T-helper 2 cell treated with Interferon-gamma antibody and Interleukin-4, amounts not matched to agents 5 μg/mL and 100 μg/mL, for 36 hours (primary cell): Measurements from ENCODE around the gene POLR2I.
"Not testable (repeated sequence)": the region's sequence is repeated elsewhere in the genome, so short reads cannot be mapped to it uniquely, and the experiment has no call there.

ENCODE experiments used
- DNase-seq: peaks from one replicate; pipeline ENCODE4 v3.0.0; 2021; ENCODE audit warnings: low spot score
- H3K27ac Mint-ChIP-seq: one replicate; pipeline ENCODE4 v1.8.0; 2021; ENCODE audit warnings: mild to moderate bottlenecking, mixed read lengths
- H3K27me3 Mint-ChIP-seq: one replicate; pipeline ENCODE4 v1.8.0; 2021; ENCODE audit warnings: low read depth, mixed read lengths
- H3K36me3 Mint-ChIP-seq: one replicate; pipeline ENCODE4 v1.8.0; 2021; ENCODE audit warnings: low read depth, mixed read lengths
- H3K4me1 Mint-ChIP-seq: one replicate; pipeline ENCODE4 v1.8.0; 2021; ENCODE audit warnings: low read depth, mixed read lengths
- H3K4me3 Mint-ChIP-seq: one replicate; pipeline ENCODE4 v1.8.0; 2022; ENCODE audit warnings: mild to moderate bottlenecking, moderate library complexity, mixed read lengths
- H3K9me3 Mint-ChIP-seq: one replicate; pipeline ENCODE4 v1.8.0; 2021; ENCODE audit warnings: mixed read lengths

The POLR2I gene

DNA sequence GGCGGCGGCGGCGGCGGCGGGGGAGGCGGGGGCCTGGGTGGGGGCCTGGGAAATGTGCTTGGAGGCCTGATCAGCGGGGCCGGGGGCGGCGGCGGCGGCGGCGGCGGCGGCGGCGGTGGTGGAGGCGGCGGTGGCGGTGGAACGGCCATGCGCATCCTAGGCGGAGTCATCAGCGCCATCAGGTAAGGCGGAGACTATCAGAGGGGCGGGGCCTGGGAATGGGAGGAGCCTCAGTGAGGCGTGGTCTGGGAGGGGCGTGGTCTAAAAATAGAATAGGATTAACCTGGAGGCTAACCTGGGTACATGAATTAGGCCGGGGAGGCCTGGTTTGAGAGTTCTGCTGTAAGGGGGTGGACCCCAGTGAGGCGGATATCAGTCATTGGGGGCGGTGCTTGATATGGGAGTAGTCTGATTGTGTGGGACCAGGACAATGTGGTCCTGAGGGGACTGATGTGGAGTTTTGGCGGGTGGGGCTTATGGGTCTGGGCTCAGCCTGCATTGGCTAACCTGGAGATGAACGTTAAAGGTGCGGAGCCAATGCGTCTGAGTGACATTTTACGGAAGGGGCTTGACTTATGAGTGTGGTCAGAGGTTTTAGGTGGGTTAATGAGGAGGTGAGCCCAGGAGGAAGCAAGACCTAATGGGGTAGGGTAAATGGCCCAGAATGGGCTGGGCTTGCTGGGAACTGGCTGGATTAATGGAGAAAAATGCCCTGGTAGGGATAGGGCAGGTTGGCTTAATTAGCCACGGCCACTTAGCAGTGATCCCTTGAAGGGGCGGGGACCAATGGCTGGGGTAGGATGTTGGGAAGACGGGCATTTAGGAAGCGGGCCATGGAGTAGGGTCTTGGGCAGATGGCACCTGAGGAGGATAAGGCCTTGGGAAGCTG, 26.6 kb upstream of the POLR2I start:
- Mint-ChIP-seq H3K36me3 (peaks cover 41% of the 10 kb centered on the region), H3K27ac (peak overlapping the region; percentile 94), H3K4me1 (peaks cover 14% of the 10 kb centered on the region), H3K27me3 (no peaks in the 10 kb centered on the region), H3K9me3 (no peaks in the 10 kb centered on the region), H3K4me3 (peak overlapping the region; percentile 97)
- DNase-seq, result peak; percentile 87

DNA sequence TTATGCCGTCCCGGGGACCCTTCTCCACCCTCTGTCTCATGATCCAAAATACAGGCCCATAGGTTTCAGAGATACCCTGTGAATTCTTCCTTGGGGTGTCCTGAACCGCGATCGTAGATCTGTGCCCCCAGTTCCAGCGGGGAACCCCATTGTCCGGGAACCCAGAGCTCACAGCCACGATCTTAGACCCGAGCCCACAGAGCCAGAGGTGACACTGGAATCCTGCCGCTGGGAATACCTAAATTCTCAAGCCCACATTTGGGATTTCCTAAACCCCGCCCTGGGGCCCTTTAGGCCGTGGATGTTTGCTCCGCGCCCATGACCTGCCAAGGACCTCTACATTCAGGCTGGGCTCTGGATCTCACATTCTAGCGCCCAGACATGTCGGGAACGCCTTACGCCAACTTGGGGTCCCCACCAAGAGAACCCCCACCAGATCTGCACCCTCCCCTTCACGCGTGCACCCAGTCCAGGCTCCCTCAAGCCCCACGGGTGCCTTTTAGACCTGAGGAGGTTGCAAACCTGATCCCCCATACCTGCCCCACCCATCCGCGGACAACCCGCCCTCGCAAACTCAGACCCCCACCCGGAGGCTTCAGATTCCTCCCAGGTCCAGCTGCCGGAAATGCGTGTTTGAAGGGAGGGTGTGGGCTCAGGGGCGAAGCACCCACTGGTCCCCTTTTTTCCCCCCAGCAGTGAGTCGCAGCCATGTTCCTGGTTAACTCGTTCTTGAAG, 25.8 kb upstream of the POLR2I start:
- no peaks in the 10 kb centered on the region for H3K27me3 Mint-ChIP-seq
- peaks cover 14% of the 10 kb centered on the region for H3K4me1 Mint-ChIP-seq
- H3K9me3 Mint-ChIP-seq, result no peaks in the 10 kb centered on the region
- DNase-seq, result peak; percentile 33
- peak overlapping the region; percentile 97 for H3K4me3 Mint-ChIP-seq
- H3K36me3 Mint-ChIP-seq, result peaks cover 34% of the 10 kb centered on the region
- peak overlapping the region; percentile 94 for H3K27ac Mint-ChIP-seq

DNA sequence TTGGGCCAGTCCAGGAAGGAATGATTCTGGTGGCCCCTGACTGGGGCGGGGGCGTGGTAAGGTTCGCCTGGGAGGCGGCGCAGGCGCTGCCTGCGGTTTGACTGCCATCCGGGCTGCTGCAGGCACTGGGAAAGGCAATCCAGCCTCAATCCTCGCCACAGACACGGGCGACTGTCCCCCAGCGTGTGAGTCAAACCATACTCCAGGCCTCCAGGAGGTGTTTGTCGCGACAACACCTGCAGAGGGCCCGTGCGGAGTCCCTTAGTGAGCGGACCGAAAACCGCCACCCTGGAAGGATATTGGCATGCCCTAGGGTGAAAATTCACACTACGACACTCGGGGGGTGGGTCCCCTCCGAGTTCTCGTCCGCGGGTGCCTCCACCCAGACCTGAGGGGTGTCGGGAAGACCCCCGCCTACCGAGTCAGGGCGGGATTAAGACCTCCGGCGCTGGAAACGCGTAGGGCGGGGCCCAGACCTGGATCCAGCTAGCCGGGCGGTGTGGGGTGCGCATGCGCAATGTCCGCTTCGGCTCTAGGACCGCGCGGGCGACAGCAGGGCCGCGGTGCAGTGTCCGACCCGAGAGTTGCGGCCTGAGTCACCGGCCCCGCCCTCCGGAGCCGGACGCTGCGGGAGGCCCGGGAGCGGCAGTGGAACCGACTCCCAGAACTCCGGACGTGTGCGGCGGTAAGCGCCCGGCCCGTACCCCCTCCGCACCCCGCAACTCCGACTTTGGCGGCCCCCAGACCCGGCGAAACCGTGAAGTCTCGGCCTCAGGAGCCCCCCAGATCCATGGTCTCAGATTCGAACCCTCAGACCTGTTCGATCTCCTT, 25.0 kb upstream of the POLR2I start, which contains the start of gene CAPNS1:
TSS of gene CAPNS1 (plus strand) at position 594 of the 831 bp plus-strand sequence. CDS start 946 bp downstream, outside the sequence.
- Mint-ChIP-seq H3K4me3 (peak within 1 kb of the TSS; percentile 97), H3K27ac (peak within 1 kb of the TSS; percentile 94), H3K4me1 (peaks cover 14% of the 10 kb centered on the region), H3K27me3 (no peaks in the 10 kb centered on the region), H3K36me3 (peaks cover 28% of the 10 kb centered on the region), H3K9me3 (no peaks in the 10 kb centered on the region)
- DNase-seq, result peak; percentile 97

DNA sequence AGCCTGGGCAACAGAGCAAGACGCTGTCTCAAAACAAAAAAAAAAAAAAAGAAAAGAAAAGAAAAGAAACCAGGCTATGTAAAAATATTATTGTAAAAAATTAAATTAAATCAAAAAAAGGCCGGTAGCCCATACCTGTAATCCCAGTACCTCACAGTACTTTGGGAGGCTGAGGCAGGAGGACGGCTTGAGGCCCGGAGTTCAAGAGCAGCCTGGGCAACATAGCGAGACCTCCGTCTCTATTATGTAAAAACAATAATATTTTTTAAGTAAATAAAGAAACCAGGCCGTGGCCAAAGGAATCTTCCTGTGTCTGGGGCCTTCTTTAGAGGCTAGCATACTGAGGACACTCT, 24.4 kb upstream of the POLR2I start:
- peak overlapping the region; percentile 97 for H3K4me3 Mint-ChIP-seq
- no peaks in the 10 kb centered on the region for H3K9me3 Mint-ChIP-seq
- H3K4me1 Mint-ChIP-seq, result peaks cover 14% of the 10 kb centered on the region

DNA sequence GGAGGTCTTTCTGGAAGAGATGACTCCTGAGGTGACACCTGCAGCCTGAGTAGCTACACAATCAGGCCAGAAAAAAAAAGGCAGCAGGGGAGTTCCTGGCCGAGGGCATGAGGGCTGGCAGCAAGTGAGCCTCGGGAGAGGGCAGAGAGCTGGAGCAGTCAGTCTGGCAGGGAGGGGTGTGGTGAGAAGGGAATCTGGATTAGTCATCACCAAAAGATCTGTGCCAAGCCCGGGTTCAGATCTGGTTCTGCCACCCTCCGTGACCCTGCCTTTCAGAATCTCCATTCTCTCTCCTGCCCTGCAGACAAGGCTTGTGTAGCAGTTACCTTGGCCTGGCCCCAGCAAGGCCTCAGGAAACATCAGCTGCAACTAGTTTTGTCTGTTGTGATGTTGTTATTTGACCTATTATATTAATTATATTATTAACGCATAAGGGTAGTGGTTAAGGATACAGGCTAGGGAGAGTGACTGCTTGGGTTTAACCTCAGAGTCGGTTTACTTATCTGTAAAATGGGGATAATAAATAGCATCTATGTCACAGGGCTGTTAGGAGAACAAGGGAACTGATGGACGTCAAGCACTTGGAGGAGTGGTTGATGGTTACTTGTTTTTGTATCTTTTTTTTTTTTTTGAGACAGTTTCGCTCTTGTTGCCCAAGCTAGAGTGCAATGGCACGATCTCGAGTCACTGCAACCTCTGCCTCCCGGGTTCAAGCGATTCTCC, 22.4 kb upstream of the POLR2I start:
- Mint-ChIP-seq H3K4me1 (peaks cover 21% of the 10 kb centered on the region), H3K4me3 (no peak overlapping the region), H3K36me3 (peaks cover 16% of the 10 kb centered on the region), H3K27me3 (no peaks in the 10 kb centered on the region), H3K27ac (peak overlapping the region; percentile 27), H3K9me3 (no peaks in the 10 kb centered on the region)
- no peak for DNase-seq

More for the DNA sequence above, 24.4 kb upstream of the POLR2I start:
- peaks cover 25% of the 10 kb centered on the region for H3K36me3 Mint-ChIP-seq
- H3K27ac Mint-ChIP-seq, result peak overlapping the region; percentile 94
- H3K27me3 Mint-ChIP-seq, result no peaks in the 10 kb centered on the region
- DNase-seq, result no peak

DNA sequence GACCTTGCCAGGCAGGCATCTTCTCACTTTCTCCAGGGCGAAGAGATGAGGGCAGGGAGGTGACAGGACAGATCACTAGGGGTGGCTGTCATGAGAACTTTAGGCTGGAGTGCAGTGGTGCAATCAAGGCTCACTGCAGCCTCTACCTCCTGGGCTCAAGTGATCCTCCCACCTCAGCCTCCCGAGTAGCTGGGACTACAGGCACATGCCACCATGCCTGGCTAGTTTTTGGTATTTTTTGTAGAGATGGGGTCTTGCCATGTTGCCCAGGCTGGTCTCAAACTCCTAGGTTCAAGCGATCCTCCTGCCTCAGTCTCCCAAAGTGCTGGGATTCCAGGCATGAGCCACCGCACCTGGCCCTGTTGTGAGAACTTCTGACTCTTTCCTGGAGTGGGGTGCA, 20.2 kb upstream of the POLR2I start:
- H3K27ac Mint-ChIP-seq, DNase-seq, H3K4me3 Mint-ChIP-seq, H3K36me3 Mint-ChIP-seq, H3K27me3 Mint-ChIP-seq, H3K9me3 Mint-ChIP-seq: not testable (repeated sequence)
- H3K4me1 Mint-ChIP-seq, result peaks cover 17% of the 10 kb centered on the region

DNA sequence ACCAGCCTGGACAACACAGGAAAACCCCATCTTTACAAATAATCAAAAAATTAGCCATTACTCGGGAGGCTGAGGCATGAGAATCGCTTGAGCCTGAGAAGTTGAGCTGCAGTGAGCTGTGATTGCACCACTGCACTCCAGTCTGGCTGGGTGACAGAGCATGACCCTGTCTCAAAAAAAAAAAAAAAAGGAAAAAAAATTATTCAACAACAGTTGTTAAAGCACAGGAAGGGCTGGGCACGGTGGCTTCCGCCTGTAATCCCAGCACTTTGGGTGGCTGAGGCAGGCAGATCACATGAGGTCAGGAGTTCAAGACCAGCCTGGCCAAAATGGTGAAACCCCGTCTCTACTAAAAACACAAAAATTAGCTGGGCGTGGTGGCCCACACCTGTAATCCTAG, 16.5 kb upstream of the POLR2I start:
- not testable (repeated sequence) for H3K9me3 Mint-ChIP-seq, DNase-seq, H3K4me3 Mint-ChIP-seq, H3K36me3 Mint-ChIP-seq, H3K27ac Mint-ChIP-seq, H3K27me3 Mint-ChIP-seq
- peaks cover 20% of the 10 kb centered on the region for H3K4me1 Mint-ChIP-seq

DNA sequence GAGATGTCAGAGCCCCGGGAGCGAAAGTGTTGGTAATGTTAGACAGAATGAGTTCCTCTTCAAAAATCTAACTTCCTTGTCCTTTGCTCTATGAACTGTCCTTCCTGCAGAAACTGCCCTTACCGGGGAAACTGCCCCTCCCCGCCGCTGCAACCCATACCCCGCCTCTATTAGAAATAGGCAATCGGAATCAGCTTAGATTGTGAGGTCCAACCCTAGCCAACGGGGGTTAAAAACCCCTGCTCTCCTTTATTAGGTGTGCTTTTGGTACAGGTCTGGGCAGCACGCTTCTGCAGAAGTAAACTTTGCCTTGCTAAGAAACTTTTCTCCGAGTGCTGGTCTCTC, 13.7 kb upstream of the POLR2I start:
- peaks cover 19% of the 10 kb centered on the region for H3K36me3 Mint-ChIP-seq
- H3K9me3 Mint-ChIP-seq, result no peaks in the 10 kb centered on the region
- peak overlapping the region; percentile 92 for H3K27ac Mint-ChIP-seq
- H3K4me3 Mint-ChIP-seq, result peak overlapping the region; percentile 85
- H3K27me3 Mint-ChIP-seq, result no peaks in the 10 kb centered on the region
- no peak for DNase-seq
- peaks cover 20% of the 10 kb centered on the region for H3K4me1 Mint-ChIP-seq

DNA sequence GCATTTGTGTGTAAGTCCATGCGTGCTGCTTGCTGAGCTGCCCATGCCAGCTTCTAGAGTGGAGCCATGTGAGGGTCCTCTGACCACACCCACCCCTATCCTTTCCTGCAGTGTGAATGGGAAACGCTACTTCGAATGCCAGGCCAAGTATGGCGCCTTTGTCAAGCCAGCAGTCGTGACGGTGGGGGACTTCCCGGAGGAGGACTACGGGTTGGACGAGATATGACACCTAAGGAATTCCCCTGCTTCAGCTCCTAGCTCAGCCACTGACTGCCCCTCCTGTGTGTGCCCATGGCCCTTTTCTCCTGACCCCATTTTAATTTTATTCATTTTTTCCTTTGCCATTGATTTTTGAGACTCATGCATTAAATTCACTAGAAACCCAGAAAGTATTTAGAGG, 10.9 kb upstream of the POLR2I start:
- Mint-ChIP-seq H3K27ac (peak overlapping the region; percentile 36), H3K4me1 (peaks cover 9% of the 10 kb centered on the region), H3K27me3 (no peaks in the 10 kb centered on the region), H3K9me3 (no peaks in the 10 kb centered on the region), H3K4me3 (no peak overlapping the region), H3K36me3 (peaks cover 31% of the 10 kb centered on the region)
- no peak for DNase-seq

DNA sequence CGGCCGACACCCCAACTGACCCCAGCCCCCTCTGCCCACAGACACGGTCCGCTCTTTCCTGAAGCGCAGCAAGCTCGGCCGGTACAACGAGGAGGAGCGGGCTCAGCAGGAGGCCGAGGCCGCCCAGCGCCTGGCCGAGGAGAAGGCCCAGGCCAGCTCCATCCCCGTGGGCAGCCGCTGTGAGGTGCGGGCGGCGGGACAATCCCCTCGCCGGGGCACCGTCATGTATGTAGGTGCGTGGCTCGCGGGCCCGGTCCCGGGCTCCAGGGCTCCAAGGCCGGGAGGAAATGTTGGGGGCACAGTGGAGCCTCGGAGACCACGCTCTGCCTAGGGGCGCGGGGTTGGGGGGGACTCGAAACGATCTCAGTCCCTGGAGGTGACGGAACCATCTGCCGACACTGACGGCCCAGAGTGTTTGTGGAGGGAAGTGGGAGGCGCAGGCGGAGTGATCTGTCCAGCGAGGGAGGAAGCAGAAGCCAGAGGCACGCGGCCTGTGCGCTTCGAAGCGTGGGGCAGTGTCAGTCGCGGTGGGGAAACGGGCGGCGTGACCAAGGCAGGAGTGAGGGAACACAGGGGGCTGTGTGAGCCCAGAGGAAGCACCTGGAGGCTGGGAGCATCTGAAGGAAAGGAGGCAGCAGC, 6.9 kb upstream of the POLR2I start:
- H3K36me3 Mint-ChIP-seq, result peaks cover 60% of the 10 kb centered on the region
- no peaks in the 10 kb centered on the region for H3K9me3 Mint-ChIP-seq
- no peak for DNase-seq
- peaks cover 11% of the 10 kb centered on the region for H3K4me1 Mint-ChIP-seq
- no peak overlapping the region for H3K4me3 Mint-ChIP-seq
- no peaks in the 10 kb centered on the region for H3K27me3 Mint-ChIP-seq
- H3K27ac Mint-ChIP-seq, result no peak overlapping the region

DNA sequence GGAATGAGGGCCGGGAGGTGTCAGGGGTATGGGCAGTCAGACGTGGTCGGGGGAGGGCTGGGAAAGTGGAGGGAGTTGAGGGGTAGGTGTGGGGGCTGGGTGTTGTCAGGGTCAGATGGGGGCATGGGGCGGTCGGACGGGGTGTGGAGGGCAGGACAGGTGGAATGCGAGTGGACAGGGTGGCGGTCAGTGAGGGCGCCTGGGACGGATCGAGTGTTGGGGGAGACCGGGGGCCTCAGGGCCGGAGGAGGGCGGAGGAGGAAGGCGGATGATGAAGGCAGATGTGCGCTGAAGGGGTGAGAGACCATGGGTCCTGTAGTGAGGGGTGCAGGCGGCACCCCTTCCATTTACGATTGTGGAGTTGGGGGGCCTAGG, 6.3 kb upstream of the POLR2I start:
- Mint-ChIP-seq H3K4me1 (peaks cover 15% of the 10 kb centered on the region), H3K27me3 (no peaks in the 10 kb centered on the region), H3K36me3 (peaks cover 64% of the 10 kb centered on the region)

DNA sequence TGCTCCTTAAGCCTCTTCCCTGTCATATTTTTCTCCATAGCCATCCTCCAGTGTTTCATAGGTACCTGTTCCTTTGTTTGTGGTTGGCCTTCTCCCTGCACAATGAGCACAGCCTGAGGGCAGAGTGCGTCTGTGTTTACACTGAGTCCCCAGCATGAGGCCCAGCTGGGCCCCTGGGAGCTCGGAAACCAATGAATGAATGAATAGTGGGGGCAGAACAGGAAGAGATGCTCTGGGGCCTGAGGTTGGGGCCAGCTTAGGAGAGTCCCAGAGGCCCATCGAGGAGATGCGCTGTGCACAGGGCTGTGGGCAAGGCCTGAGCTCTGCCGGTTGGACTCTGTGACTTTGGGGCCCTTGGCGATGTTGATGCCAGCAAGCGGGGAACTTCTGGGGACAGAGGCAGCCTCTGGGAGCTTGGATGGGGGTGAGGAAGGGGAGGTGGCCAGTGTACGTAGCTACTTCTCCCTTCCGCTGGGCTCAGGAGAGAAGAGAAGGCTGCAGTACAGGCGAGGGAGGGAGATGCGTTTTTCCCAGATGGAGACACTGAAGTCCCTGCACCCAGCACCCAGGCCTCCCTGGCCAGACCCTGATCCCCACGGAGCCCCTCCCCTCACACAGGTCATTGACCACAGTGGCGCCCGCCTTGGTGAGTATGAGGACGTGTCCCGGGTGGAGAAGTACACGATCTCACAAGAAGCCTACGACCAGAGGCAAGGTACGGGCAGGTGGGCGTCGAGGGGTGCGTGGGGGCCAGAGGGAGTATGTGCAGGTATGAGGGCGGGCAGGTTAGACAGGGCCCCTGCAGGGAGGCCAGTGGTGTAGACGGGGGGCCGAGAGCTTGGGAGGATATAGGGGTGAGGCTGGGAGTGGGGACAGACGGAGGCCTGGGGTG, 5.7 kb upstream of the POLR2I start:
- Mint-ChIP-seq H3K36me3 (peaks cover 59% of the 10 kb centered on the region), H3K27ac (no peak overlapping the region), H3K4me3 (no peak overlapping the region)

More for the DNA sequence above, 6.3 kb upstream of the POLR2I start:
- Mint-ChIP-seq H3K27ac (no peak overlapping the region), H3K4me3 (no peak overlapping the region), H3K9me3 (no peaks in the 10 kb centered on the region)
- DNase-seq, result no peak

More for the DNA sequence above, 5.7 kb upstream of the POLR2I start:
- DNase-seq, result no peak
- Mint-ChIP-seq H3K4me1 (peaks cover 16% of the 10 kb centered on the region), H3K27me3 (no peaks in the 10 kb centered on the region), H3K9me3 (no peaks in the 10 kb centered on the region)
